Colonic mucosa (tissue), 4 donors: ENCODE data around the gene RAP1GDS1. TPM values are rescaled to one million over a fixed set of nuclear protein-coding genes. Genes with fewer than 3 reads are reported as not detected.

Experiments
- DNase-seq: peaks from one replicate; pipeline ENCODE4 v3.0.0-alpha.2; 2020
- H3K27ac ChIP-seq: fragments of 200-600 bp; one replicate; pipeline ENCODE4 v1.8.0; 2021
- H3K27me3 ChIP-seq: fragments of 200-600 bp; one replicate; pipeline ENCODE4 v1.8.0; 2021
- H3K36me3 ChIP-seq: fragments of 200-600 bp; one replicate; pipeline ENCODE4 v1.8.0; 2021
- H3K4me1 ChIP-seq: fragments of 200-600 bp; one replicate; pipeline ENCODE4 v1.8.0; 2021; ENCODE audit warnings: mild to moderate bottlenecking
- H3K4me3 ChIP-seq: fragments of 200-600 bp; one replicate; pipeline ENCODE4 v1.8.0; 2021
- H3K9ac ChIP-seq, 2 donors: one replicate each; pipeline ENCODE4 v1.7.0; 2013; ENCODE audit warnings: control low read depth in 2 of 2, low read depth in 2 of 2, low read length in 2 of 2
- H3K9me3 ChIP-seq: fragments of 200-600 bp; one replicate; pipeline ENCODE4 v1.8.0; 2021
- intact Hi-C: fragments of 100-400 bp; cut with DNase I; formaldehyde crosslinking; loops from one replicate; pipeline ENCODE4 v1.14.1; 2022
- total RNA-seq, 2 donors: library from RNA; stranded (reverse); fragmentation: NEBNext Ultra II Directional in 1 of 2; extraction: Animal tissue kit (Norgen Biotek cat#: 25700) in 1 of 2; gene quantifications; one replicate each; pipeline ENCODE4 v1.2.1, GENCODE V29; 2021
- TF ChIP-seq, protein P1 (sequence below): fragments of 200-600 bp; IDR thresholded peaks from one replicate; pipeline ENCODE4 v1.8.0; 2022; ENCODE audit warnings: antibody characterized with exemption, mild to moderate bottlenecking
- donor health status: healthy.
- donor health status: DM: no; HTN: no; CAD: no.
- donor health status: DM: no; HTN: no; CAD: no.

The RAP1GDS1 gene, protein sequence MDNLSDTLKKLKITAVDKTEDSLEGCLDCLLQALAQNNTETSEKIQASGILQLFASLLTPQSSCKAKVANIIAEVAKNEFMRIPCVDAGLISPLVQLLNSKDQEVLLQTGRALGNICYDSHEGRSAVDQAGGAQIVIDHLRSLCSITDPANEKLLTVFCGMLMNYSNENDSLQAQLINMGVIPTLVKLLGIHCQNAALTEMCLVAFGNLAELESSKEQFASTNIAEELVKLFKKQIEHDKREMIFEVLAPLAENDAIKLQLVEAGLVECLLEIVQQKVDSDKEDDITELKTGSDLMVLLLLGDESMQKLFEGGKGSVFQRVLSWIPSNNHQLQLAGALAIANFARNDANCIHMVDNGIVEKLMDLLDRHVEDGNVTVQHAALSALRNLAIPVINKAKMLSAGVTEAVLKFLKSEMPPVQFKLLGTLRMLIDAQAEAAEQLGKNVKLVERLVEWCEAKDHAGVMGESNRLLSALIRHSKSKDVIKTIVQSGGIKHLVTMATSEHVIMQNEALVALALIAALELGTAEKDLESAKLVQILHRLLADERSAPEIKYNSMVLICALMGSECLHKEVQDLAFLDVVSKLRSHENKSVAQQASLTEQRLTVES
- total RNA-seq, result 10 to 100 TPM; 38.4 to 42.3 TPM

DNA sequence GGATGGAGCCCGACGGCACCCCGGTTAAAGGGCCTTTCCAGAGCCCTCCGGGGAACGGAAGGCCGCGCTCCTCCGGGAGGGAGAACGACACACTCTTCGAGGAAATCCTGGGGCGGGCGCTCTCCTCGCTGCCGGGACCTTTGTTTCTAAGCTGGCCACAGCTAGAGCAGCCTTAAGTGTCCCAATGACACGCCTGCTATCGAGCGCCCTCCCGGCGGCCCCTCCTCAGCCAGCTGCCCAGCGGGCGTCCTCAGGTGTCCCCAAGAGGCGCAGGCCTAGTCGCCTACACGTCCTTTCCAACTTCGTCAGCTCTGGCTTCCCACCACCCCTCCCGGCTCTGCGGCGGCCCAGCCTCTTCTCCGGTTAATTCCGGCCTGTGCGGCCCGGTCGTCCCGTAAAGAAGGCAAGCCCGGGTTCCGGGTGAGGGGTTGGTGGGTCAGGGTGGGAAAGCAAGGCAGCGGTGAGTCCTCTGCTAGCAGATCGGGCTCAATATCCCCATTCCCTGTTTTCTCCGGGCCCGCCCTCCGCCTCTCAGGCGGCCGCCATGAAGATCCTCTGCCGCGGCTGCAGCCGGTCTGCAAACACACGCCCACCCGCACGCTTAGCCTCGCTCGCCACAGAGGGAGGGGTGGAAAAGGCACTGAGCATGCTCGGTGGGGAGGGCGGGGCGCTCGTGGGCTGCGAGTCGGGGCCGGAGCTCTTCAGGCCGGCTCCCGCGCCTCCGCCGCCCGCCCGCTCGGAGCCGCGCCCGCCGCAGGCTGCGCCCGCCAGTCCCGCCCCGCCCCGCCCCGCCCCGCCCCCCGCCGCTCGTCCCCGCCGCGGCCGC lies at the start of gene RAP1GDS1:
TSS of gene RAP1GDS1 (plus strand) at position 806 of the 826 bp plus-strand sequence. CDS start 182 bp downstream, outside the sequence.
- Histone ChIP-seq H3K36me3 (no peaks in the 10 kb centered on the region), H3K9me3 (no peaks in the 10 kb centered on the region), H3K9ac (peak within 1 kb of the TSS; percentile 97 to 98), H3K4me1 (peaks cover 5% of the 10 kb centered on the region), H3K27ac (peak within 1 kb of the TSS; percentile 99), H3K27me3 (no peaks in the 10 kb centered on the region), H3K4me3 (peak within 1 kb of the TSS; percentile 84)
- DNase-seq, result peak; percentile 97
- intact Hi-C loops, result no loop called here
- TF ChIP-seq, protein P1, sequence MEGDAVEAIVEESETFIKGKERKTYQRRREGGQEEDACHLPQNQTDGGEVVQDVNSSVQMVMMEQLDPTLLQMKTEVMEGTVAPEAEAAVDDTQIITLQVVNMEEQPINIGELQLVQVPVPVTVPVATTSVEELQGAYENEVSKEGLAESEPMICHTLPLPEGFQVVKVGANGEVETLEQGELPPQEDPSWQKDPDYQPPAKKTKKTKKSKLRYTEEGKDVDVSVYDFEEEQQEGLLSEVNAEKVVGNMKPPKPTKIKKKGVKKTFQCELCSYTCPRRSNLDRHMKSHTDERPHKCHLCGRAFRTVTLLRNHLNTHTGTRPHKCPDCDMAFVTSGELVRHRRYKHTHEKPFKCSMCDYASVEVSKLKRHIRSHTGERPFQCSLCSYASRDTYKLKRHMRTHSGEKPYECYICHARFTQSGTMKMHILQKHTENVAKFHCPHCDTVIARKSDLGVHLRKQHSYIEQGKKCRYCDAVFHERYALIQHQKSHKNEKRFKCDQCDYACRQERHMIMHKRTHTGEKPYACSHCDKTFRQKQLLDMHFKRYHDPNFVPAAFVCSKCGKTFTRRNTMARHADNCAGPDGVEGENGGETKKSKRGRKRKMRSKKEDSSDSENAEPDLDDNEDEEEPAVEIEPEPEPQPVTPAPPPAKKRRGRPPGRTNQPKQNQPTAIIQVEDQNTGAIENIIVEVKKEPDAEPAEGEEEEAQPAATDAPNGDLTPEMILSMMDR, result no peak

DNA sequence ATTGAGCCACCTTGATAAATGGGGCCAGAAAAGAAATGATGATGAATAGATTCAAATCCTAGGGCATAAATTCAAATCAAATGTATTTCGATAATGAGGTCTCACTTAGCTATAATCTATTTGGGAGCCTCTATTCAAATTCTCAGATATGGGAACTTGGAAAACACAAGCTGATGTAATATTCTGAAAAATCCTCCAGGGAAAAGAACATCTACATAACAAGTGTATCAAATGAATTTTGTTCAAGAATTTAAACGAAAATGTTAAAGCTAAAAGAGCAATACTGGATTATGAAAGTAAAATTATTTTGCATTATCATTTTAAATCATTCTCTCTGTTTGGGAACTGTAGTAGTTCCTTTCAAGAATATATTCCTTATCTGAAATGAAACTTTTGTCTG lies 38.9 kb upstream of the RAP1GDS1 start:
- Histone ChIP-seq H3K36me3 (no peaks in the 10 kb centered on the region), H3K4me3 (no peak overlapping the region), H3K4me1 (no peaks in the 10 kb centered on the region), H3K9me3 (no peaks in the 10 kb centered on the region), H3K27ac (no peak overlapping the region), H3K9ac (no peak overlapping the region), H3K27me3 (no peaks in the 10 kb centered on the region)
- TF ChIP-seq, protein P1, result no peak
- intact Hi-C loops, result no loop called here
- DNase-seq, result no peak

DNA sequence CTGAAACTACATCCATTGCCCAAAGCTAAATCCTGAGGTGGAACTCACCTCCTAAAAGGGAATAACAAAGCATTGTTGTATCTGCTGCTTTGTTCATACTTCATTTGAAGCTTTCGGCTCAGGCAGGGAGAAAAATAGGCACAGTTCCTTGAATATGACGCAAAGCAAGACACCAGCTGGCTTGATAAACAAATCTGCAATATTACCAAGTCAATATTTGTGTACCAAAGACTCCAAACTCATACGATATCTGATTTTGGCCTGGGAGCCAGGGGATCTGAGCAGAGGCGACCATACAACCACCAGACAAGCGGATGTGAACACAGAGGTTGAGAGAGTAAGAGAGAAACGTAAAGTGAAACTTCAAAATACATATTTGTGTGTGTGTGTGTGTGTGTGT lies 34.8 kb upstream of the RAP1GDS1 start:
- no peak overlapping the region for H3K27ac ChIP-seq
- DNase-seq, result no peak
- no peaks in the 10 kb centered on the region for H3K27me3 ChIP-seq
- no peak overlapping the region for H3K4me3 ChIP-seq
- no peaks in the 10 kb centered on the region for H3K36me3 ChIP-seq
- no peak overlapping the region for H3K9ac ChIP-seq
- TF ChIP-seq, protein P1, result no peak
- H3K9me3 ChIP-seq, result no peaks in the 10 kb centered on the region
- no peaks in the 10 kb centered on the region for H3K4me1 ChIP-seq
- intact Hi-C loops, result no loop called here

DNA sequence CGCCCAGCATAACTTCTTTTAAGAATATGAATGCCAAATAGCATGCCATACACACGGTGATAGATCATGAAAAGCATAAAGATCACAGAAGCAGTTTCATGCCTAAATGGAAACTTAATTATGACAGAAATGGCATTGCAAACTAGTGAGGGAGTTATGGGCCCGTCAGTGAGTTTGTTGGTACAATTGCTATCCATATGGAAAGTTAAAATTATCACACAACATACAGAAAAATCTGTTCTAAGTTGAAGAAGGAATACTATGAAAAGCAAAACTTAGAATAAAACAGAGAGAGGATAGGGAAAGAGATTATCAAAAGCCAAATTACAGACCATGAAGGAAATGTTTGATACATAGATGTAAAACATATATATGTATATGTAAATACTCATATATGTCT lies 30.2 kb upstream of the RAP1GDS1 start:
- Histone ChIP-seq H3K27ac (no peak overlapping the region), H3K9ac (no peak overlapping the region), H3K36me3 (no peaks in the 10 kb centered on the region), H3K4me3 (no peak overlapping the region), H3K27me3 (no peaks in the 10 kb centered on the region), H3K4me1 (no peaks in the 10 kb centered on the region), H3K9me3 (no peaks in the 10 kb centered on the region)
- no peak for DNase-seq
- intact Hi-C loops, result no loop called here
- TF ChIP-seq, protein P1, result no peak

DNA sequence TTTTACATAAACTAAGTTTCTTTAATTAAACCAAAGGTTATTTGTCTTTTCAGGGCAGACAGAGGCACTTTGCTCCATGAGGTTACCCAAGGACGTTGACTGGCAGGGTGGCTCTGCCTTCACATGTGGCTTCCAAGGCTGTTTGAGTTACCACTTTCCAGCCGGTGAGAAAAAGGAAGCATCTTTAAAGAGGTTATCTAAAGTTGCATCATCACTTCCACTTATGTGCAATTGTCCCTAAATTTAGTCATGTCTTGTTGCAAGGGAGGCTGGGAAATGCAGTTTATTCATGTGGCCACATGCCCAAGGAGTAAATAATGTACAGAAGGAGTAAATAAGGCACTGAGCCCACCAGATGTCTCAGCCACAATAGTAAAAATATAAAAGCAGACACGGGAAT lies 29.0 kb upstream of the RAP1GDS1 start:
- H3K9ac ChIP-seq, result no peak overlapping the region
- DNase-seq, result no peak
- no peaks in the 10 kb centered on the region for H3K9me3 ChIP-seq
- no peaks in the 10 kb centered on the region for H3K36me3 ChIP-seq
- no peak overlapping the region for H3K27ac ChIP-seq
- no peaks in the 10 kb centered on the region for H3K4me1 ChIP-seq
- no peak overlapping the region for H3K4me3 ChIP-seq
- H3K27me3 ChIP-seq, result no peaks in the 10 kb centered on the region
- intact Hi-C loops, result no loop called here
- TF ChIP-seq, protein P1, result no peak
